ENCODE results near the gene KLHL12. TPM values are rescaled to one million over a fixed set of nuclear protein-coding genes. Genes with fewer than 3 reads are reported as not detected.

The KLHL12 gene
- 16.3 to 20.8 TPM (median 18.5 TPM) in 5 replicates for total RNA-seq (2022; extraction: Qiagen RNA extraction)

DNA sequence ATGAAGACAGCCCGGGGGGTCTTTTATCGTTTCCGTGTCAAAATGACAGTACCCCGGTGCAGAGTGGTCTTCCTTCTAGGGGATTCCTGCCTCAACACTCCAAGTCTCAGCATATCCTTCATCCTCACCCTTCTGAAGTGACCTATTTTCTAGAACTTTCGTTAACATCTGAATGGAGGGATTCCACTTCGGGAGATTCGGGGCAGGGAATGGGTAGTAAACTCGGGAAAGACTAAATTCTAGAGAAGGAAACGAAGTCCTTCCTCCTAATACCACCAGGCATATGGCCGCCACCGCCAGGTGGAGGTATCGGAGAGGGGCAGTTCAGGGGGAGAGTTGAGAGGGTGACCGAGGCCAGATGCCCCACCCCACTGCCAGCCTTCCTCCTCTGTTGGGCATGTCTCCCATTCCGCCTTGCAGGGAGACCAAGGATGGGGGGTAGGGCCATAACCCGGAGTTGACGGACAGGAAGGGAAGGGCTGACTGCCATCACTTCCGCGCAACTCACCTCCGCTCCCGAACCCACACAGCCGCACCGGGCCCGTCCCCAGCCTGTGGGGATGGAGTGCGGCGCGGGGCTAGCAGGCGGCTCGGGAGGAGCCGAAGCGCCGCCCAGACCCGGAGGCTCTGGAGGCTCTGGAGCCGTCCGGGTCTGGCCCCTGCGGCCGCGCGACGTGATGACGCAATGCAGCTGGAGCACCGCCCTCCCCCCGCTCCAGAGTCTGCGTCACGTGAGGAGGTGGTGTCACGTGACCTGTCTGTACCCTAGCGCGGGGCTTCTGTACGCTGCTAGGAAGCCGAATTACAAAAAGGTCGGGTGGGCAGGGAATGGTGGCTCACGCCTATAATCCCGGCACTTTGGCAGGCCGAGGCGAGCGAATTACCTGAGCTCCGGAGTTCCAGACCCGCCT lies at the start of gene KLHL12:
TSS of gene KLHL12 (minus strand) at position 654 of the 911 bp plus-strand sequence. CDS start 2,072 bp downstream, outside the sequence.

DNA sequence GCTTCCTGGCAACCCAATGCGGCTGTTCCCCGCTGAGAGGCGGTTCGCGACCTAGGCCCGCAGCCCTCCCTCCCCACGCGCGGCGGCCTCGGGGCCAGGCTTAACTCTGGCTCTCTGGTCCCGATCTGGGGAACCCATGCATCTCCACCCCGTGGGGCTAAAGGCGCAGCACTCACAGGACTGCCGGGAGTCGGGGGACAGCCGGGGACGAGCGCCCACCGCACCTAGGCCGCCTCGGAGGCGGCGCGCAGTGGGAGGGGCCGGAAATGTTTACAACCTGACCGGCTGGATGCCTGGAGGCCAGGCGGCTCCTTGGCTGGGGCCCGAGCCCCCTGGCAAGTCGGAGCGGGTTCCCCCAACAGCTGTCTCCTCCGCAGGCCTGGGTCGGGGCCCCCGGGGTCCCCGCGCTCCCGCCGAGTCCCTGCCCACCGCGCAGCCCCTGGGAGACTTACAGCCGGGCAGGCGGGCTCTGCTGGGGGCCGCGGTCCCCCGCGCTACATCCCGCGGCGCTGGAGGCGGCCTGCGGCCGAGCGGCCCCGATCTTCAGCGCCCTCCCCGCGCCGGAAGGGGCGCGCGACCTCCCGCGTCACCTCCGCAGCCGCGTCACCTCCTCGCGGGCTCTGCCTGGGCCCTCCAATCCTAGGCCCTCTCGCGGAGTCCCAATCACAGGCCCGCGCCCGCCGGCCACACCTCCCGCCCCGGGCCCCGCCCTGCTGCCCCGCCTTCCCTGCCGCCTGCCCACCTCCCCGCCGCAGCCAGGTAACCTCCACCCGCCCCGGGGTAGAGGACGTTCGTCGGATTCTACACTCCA lies 30.9 kb upstream of the KLHL12 start, which contains the start of gene ADIPOR1:
TSS of gene ADIPOR1 (minus strand) at position 580 of the 811 bp plus-strand sequence. CDS start 7,242 bp downstream, outside the sequence.

DNA sequence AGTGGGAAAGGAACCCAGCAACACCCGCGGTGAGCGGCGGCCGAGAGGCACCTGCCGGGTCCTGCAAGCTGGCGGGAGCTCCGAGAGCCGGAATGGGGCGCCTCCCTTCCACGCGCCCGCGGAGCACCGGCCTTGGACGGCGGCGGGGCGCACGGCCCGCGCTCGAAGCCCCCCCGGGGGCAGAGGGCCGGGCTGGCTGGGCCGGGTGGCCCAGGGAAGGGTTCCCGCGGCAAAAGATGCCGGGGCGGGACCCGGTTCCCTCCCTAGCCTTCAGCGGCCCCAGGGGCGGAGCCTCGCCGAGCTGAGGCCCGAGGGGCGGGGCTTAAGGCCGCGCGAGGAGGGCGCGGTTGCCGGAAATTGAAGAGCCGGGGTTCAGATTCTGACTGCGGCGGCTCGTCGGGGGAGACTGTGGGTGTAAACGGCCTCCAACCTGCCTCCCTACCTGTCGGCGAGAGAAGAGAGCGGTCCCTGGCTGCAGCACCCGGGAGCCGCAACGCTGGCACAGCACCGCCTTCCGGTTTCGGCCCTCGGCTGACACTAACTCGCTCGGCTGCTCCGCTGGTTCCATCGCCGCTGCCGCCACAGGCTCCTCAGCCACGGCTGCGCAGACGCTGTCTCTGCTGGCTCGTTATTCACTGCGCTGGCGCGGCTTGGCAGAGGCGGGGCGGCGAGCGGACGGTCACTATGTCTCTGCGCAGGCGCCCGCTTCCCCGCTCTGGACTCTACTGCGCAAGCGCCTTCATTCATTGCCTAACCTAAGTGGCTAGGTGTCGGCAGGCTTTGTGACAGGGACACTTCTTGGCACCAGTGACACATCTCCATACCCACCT lies 38.3 kb downstream of the KLHL12 start, which contains the start of gene RABIF:
TSS of gene RABIF (minus strand) at position 619 of the 830 bp plus-strand sequence. CDS start at position 568, 51 bp downstream.

Other genes starting within 250 kb of the KLHL12 start
- 0.44 to 0.68 TPM (median 0.53 TPM) in 5 replicates for gene SYT2, start 216.8 kb downstream of the KLHL12 start, total RNA-seq (2022; extraction: Qiagen RNA extraction)
- gene KDM5B, start 118.8 kb downstream of the KLHL12 start, total RNA-seq (2022; extraction: Qiagen RNA extraction): 12.6 to 19.2 TPM (median 15.5 TPM) in 5 replicates
- 2.6 to 4.2 TPM (median 3.8 TPM) in 5 replicates for gene PCAT6, start 116.3 kb downstream of the KLHL12 start, total RNA-seq (2022; extraction: Qiagen RNA extraction)
- 13.6 to 15.3 TPM (median 14.6 TPM) in 5 replicates for gene RABIF, start 38.1 kb downstream of the KLHL12 start, total RNA-seq (2022; extraction: Qiagen RNA extraction)
- 57.7 to 64.7 TPM (median 63.3 TPM) in 5 replicates for gene ADIPOR1, start 31.1 kb upstream of the KLHL12 start, total RNA-seq (2022; extraction: Qiagen RNA extraction)
- gene CYB5R1, start 40.0 kb upstream of the KLHL12 start, total RNA-seq (2022; extraction: Qiagen RNA extraction): 20.5 to 25.2 TPM (median 22.1 TPM) in 5 replicates
- 47.6 to 51.6 TPM (median 50.0 TPM) in 5 replicates for gene TMEM183A, start 80.1 kb upstream of the KLHL12 start, total RNA-seq (2022; extraction: Qiagen RNA extraction)
- 0.15 to 1.0 TPM (median 0.43 TPM) in 5 replicates for gene PPFIA4, start 99.3 kb upstream of the KLHL12 start, total RNA-seq (2022; extraction: Qiagen RNA extraction)
- not detected in 5 replicates for gene MYOG, start 158.8 kb upstream of the KLHL12 start, total RNA-seq (2022; extraction: Qiagen RNA extraction)
- gene ADORA1, start 200.5 kb upstream of the KLHL12 start, total RNA-seq (2022; extraction: Qiagen RNA extraction): 0.59 to 0.90 TPM (median 0.72 TPM) in 5 replicates
- not detected in 5 replicates for gene MYBPH, start 248.6 kb upstream of the KLHL12 start, total RNA-seq (2022; extraction: Qiagen RNA extraction)

All from A549 treated with Hydrocortisone at 1 μM for 4 hours (cell line).